Skin epidermis (tissue), 12 donors: ENCODE data around the gene WDR82.

Experiments used
- H3K27ac ChIP-seq, 21 experiments: fragments of 200-600 bp; sonication (generic) in 11 of 21; one replicate each; pipeline ENCODE4 v1.5.0; 2020; ENCODE audit warnings: mild to moderate bottlenecking in 3 of 21, inconsistent platforms in 2 of 21, moderate library complexity in 2 of 21
- H3K4me3 ChIP-seq, 7 experiments: fragments of 200-600 bp; sonication (generic) in 2 of 7; one replicate each; pipeline ENCODE4 v1.5.0; 2020; ENCODE audit warnings: inconsistent platforms in 2 of 7, mild to moderate bottlenecking in 2 of 7, moderate library complexity in 1 of 7

The WDR82 gene

GRCh38 chr3:52231502-52232278 is 46.8 kb downstream of the WDR82 start:
- Histone ChIP-seq H3K27ac (peak overlapping the region in 1 of 21 experiments; percentile 27), H3K4me3 (no peak overlapping the region)

- no peak overlapping the region for H3K27ac ChIP-seq
- no peak overlapping the region for H3K4me3 ChIP-seq
Measured at GRCh38 chr3:52230889-52231499, 47.5 kb downstream of the WDR82 start.

- H3K27ac ChIP-seq = no peak overlapping the region
- H3K4me3 ChIP-seq = no peak overlapping the region
Measured at GRCh38 chr3:52230461-52230860, 48.0 kb downstream of the WDR82 start.

GRCh38 chr3:52229656-52230055 is 48.8 kb downstream of the WDR82 start:
- H3K4me3 ChIP-seq = no peak overlapping the region
- no peak overlapping the region for H3K27ac ChIP-seq

- H3K4me3 ChIP-seq = no peak overlapping the region
- no peak overlapping the region for H3K27ac ChIP-seq
Measured at GRCh38 chr3:52228751-52229291, 49.6 kb downstream of the WDR82 start.

GRCh38 chr3:52228266-52228665 is 50.2 kb downstream of the WDR82 start:
- no peak overlapping the region for H3K27ac ChIP-seq
- no peak overlapping the region for H3K4me3 ChIP-seq

GRCh38 chr3:52227766-52228165 is 50.7 kb downstream of the WDR82 start:
- Histone ChIP-seq H3K27ac (no peak overlapping the region), H3K4me3 (no peak overlapping the region)

GRCh38 chr3:52227117-52227516 is 51.3 kb downstream of the WDR82 start:
- Histone ChIP-seq H3K27ac (peak overlapping the region in 1 of 21 experiments; percentile 69), H3K4me3 (no peak overlapping the region)

GRCh38 chr3:52226229-52226817 is 52.1 kb downstream of the WDR82 start:
- H3K27ac ChIP-seq = peak overlapping the region in 6 of 21 experiments; percentile 15 to 78 (median 56)
- H3K4me3 ChIP-seq = no peak overlapping the region

GRCh38 chr3:52225452-52226228 is 52.8 kb downstream of the WDR82 start, which contains the start of gene TLR9:
TSS of gene TLR9 (minus strand) at chr3:52225645. CDS start at chr3:52225529, 116 bp downstream.
- Histone ChIP-seq H3K27ac (peak within 1 kb of the TSS in 6 of 21 experiments; percentile 15 to 78 (median 56)), H3K4me3 (no peak within 1 kb of the TSS)

- Histone ChIP-seq H3K4me3 (no peak overlapping the region), H3K27ac (peak overlapping the region in 2 of 21 experiments; percentile 21 to 65)
Measured at GRCh38 chr3:52223449-52224408, 54.7 kb downstream of the WDR82 start.

GRCh38 chr3:52222319-52223221 is 55.9 kb downstream of the WDR82 start:
- Histone ChIP-seq H3K27ac (peak overlapping the region in 5 of 21 experiments; percentile 4 to 72 (median 50)), H3K4me3 (peak overlapping the region in 1 of 7 experiments; percentile 15)

GRCh38 chr3:52221563-52222318 is 56.7 kb downstream of the WDR82 start:
- peak overlapping the region in 7 of 21 experiments; percentile 4 to 72 (median 50) for H3K27ac ChIP-seq
- H3K4me3 ChIP-seq = peak overlapping the region in 1 of 7 experiments; percentile 15

- Histone ChIP-seq H3K4me3 (no peak overlapping the region), H3K27ac (peak overlapping the region in 5 of 21 experiments; percentile 10 to 72 (median 50))
Measured at GRCh38 chr3:52221141-52221562, 57.3 kb downstream of the WDR82 start.

- H3K4me3 ChIP-seq = no peak overlapping the region
- peak overlapping the region in 3 of 21 experiments; percentile 10 to 76 (median 47) for H3K27ac ChIP-seq
Measured at GRCh38 chr3:52220380-52221026, 57.9 kb downstream of the WDR82 start.
